A549 (cell line): ENCODE data around the gene DLG2. TPM values are rescaled to one million over a fixed set of nuclear protein-coding genes. Genes with fewer than 3 reads are reported as not detected.

Experiments used
- ATAC-seq, 2 experiments: fragments of 200-7000 bp in 1 of 2; fragments of >200 bp in 1 of 2; cut with Nextera tagmentation in 1 of 2; cut with Tn5 transposase in 1 of 2; 3 replicates each; pipeline versions ENCODE4 v1.8.0 to v1.9.1; 2018 to 2020; ENCODE audit warnings: mild to moderate bottlenecking in 1 of 2, moderate library complexity in 1 of 2
- CTCF ChIA-PET: fragments of 300-600 bp; sonication (Branson Sonifier 250); formaldehyde crosslinking; extraction: SDS; loops from one replicate; lab custom pipeline; 2021; ENCODE audit warnings: antibody characterized with exemption, inconsistent platforms; lab: Yijun Ruan, JAX
- POLR2A ChIA-PET: fragments of 350-600 bp; formaldehyde crosslinking; extraction: SDS; loops from one replicate; lab custom pipeline; 2021; ENCODE audit warnings: antibody characterized with exemption, inconsistent platforms; lab: Yijun Ruan, JAX
- DNase-seq, 2 experiments: peaks; one replicate each; pipeline versions ENCODE4 v3.0.0 to v3.0.0-alpha.2; 2011 to 2016; ENCODE audit warnings: low read depth in 1 of 2, low spot score in 1 of 2
- FAIRE-seq: peaks from 2 replicates; lab custom pipeline; 2011; peaks lifted over from hg19 to GRCh38; lab: Jason Lieb, UNC
- H3K27ac ChIP-seq, 2 experiments: fragments of >200 bp; sonication (Bioruptor Twin); formaldehyde crosslinking; 3 replicates each; pipeline ENCODE4 v1.5.1; 2016 to 2017
- H3K4me1 ChIP-seq: fragments of >200 bp; sonication (Bioruptor Twin); formaldehyde crosslinking; 3 replicates; pipeline ENCODE4 v1.6.1; 2016
- H3K4me2 ChIP-seq: fragments of >200 bp; sonication (Bioruptor Twin); formaldehyde crosslinking; 3 replicates; pipeline ENCODE4 v1.6.1; 2016
- H3K4me3 ChIP-seq: fragments of >200 bp; sonication (Bioruptor Twin); formaldehyde crosslinking; 3 replicates; pipeline ENCODE4 v1.5.1; 2016
- H3K9me3 ChIP-seq: fragments of >200 bp; sonication (Bioruptor Twin); formaldehyde crosslinking; 3 replicates; pipeline ENCODE4 v1.6.1; 2016
- CBX2 ChIP-seq: fragments of 200-600 bp; sonication (generic); IDR thresholded peaks from 2 replicates; pipeline ENCODE4 v1.6.1; 2016; ENCODE audit warnings: low read depth, mild to moderate bottlenecking, borderline replicate concordance
- CBX8 ChIP-seq: fragments of 200-600 bp; sonication (generic); IDR thresholded peaks from 2 replicates; pipeline ENCODE4 v1.6.1; 2016
- CEBPB ChIP-seq, 2 experiments: fragments of >200 bp in 1 of 2; sonication (Bioruptor Twin) in 1 of 2; formaldehyde crosslinking in 1 of 2; IDR thresholded peaks; 2 replicates each; pipeline ENCODE4 v1.6.1; 2012 to 2016
- CHD2 ChIP-seq: fragments of 150-350 bp; IDR thresholded peaks from 2 replicates; pipeline ENCODE4 v1.6.1; 2014; ENCODE audit warnings: low read length; ENCODE audit not compliant: partially characterized antibody
- EHF ChIP-seq: fragments of 250-450 bp; sonication (Bioruptor Pico); IDR thresholded peaks from 2 replicates; pipeline ENCODE4 v1.5.0; 2020; ENCODE audit warnings: mild to moderate bottlenecking
- FOSL2 ChIP-seq, 2 experiments: fragments of 450-650 bp in 1 of 2; fragments of >200 bp in 1 of 2; sonication (Bioruptor Twin) in 1 of 2; formaldehyde crosslinking; IDR thresholded peaks; 2 replicates each; pipeline versions ENCODE4 v1.5.0 to v1.6.1; 2016 to 2020; ENCODE audit warnings: mild to moderate bottlenecking in 1 of 2, moderate library complexity in 1 of 2
- FOXS1 ChIP-seq: fragments of 250-450 bp; sonication (Bioruptor Pico); IDR thresholded peaks from 2 replicates; pipeline ENCODE4 v1.5.0; 2020; ENCODE audit warnings: mild to moderate bottlenecking, moderate library complexity
- HDAC2 ChIP-seq: fragments of 200-600 bp; sonication (generic); IDR thresholded peaks from 2 replicates; pipeline ENCODE4 v1.6.1; 2016
- HOXA7 ChIP-seq: fragments of 250-450 bp; sonication (Bioruptor Pico); IDR thresholded peaks from 2 replicates; pipeline ENCODE4 v1.5.0; 2020; ENCODE audit warnings: mild to moderate bottlenecking, moderate library complexity
- JUN ChIP-seq, 2 experiments: fragments of >200 bp; sonication (Bioruptor Twin); formaldehyde crosslinking; IDR thresholded peaks; 2 replicates in 1 of 2; 3 replicates in 1 of 2; pipeline ENCODE4 v1.6.1; 2016 to 2017
- JUNB ChIP-seq: fragments of >200 bp; sonication (Bioruptor Twin); formaldehyde crosslinking; IDR thresholded peaks from 2 replicates; pipeline ENCODE4 v1.6.1; 2016
- KDM5A ChIP-seq: fragments of 200-600 bp; sonication (generic); IDR thresholded peaks from 2 replicates; pipeline ENCODE4 v1.6.1; 2016; ENCODE audit warnings: antibody characterized with exemption, mild to moderate bottlenecking
- NPAS2 ChIP-seq: fragments of 250-450 bp; sonication (Bioruptor Pico); IDR thresholded peaks from 2 replicates; pipeline ENCODE4 v1.8.0; 2022; ENCODE audit warnings: mild to moderate bottlenecking, moderate library complexity, borderline replicate concordance
- ZFP36 ChIP-seq: fragments of 450-650 bp; IDR thresholded peaks from 2 replicates; pipeline ENCODE4 v1.6.1; 2014; ENCODE audit warnings: borderline replicate concordance; ENCODE audit not compliant: partially characterized antibody
- ZNF302 ChIP-seq: fragments of 250-450 bp; sonication (Bioruptor Pico); IDR thresholded peaks from 2 replicates; pipeline ENCODE4 v1.9.0; 2021; ENCODE audit warnings: inconsistent platforms, mild to moderate bottlenecking, moderate library complexity
- WGBS: methylation state at CpG from one replicate; pipeline ENCODE4 v1.1.6; 2017; ENCODE audit errors: missing lambda C conversion rate; 5-methylcytosine and 5-hydroxymethylcytosine counted together
- polyA plus RNA-seq, 4 experiments: library from polyadenylated mRNA; depleted of rRNA in 3 of 4; stranded (reverse); fragments of >200 nt; fragmentation: RNase III in 1 of 4; extraction: RNeasy Plus Mini Kit Qiagen cat#74134 plus additional on column Dnase treatment in 1 of 4; gene quantifications; 2 replicates in 3 of 4; 3 replicates in 1 of 4; pipeline ENCODE4 v1.2.3, GENCODE V29; 2011 to 2017
- TF ChIP-seq, protein P1 (sequence below): fragments of 200-600 bp; sonication (generic); IDR thresholded peaks from 2 replicates; pipeline ENCODE4 v1.6.1; 2016; ENCODE audit warnings: antibody characterized with exemption, mild to moderate bottlenecking, moderate library complexity
- TF ChIP-seq, protein P2 (sequence below): fragments of >200 bp; sonication (Bioruptor Twin); formaldehyde crosslinking; IDR thresholded peaks from 3 replicates; pipeline ENCODE4 v1.6.1; 2016
- TF ChIP-seq, protein P3 (sequence below): IDR thresholded peaks from 2 replicates; pipeline ENCODE4 v1.6.1; 2012

The DLG2 gene
- polyA plus RNA-seq, 2 of the 4 experiments (the other 2 are of a cell fraction), result 0.26 to 0.79 TPM

DNA sequence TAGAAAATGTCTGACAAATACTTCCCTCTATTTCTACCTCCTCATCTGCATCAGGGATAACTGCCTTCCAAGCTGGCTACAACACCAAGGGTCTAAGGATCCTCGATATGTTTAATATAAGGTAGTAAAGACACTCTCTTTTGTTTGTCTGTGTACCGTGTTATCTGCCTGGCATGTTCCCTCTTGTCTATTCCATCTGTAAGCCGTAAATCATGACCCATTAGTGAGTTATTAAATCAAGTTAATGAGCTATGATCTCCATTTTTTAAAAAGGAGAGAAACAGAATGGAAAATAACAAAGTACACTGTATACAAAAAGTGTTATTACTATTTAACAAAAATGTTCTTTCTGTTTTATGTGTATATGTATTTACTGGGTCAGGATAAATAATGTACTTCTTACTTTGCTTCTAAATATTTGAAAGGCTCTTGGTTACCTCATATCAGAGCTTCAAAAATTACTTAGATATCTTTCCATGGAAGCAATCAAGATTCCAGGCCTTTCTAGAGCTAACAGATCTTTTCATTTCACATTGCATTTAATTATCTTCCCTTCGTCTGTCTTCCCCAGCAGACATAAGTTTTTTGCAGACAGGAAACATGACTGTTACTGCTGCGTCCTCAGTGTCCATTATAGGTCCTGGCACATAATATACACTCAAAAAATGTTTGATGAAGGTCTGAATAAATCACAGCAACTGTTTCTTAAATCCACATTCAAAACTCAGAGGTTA lies 1998.4 kb downstream of the DLG2 start (continued):
- TF ChIP-seq FOSL2 (IDR thresholded peaks at IDR 0.05) (no peak), FOSL2 (CRISPR knock-in tag; IDR thresholded peaks at IDR 0.05) (no peak), FOXS1 (no peak), CHD2 (no peak), CBX8 (no peak), HDAC2 (no peak), EHF (no peak)
- TF ChIP-seq, protein P1, sequence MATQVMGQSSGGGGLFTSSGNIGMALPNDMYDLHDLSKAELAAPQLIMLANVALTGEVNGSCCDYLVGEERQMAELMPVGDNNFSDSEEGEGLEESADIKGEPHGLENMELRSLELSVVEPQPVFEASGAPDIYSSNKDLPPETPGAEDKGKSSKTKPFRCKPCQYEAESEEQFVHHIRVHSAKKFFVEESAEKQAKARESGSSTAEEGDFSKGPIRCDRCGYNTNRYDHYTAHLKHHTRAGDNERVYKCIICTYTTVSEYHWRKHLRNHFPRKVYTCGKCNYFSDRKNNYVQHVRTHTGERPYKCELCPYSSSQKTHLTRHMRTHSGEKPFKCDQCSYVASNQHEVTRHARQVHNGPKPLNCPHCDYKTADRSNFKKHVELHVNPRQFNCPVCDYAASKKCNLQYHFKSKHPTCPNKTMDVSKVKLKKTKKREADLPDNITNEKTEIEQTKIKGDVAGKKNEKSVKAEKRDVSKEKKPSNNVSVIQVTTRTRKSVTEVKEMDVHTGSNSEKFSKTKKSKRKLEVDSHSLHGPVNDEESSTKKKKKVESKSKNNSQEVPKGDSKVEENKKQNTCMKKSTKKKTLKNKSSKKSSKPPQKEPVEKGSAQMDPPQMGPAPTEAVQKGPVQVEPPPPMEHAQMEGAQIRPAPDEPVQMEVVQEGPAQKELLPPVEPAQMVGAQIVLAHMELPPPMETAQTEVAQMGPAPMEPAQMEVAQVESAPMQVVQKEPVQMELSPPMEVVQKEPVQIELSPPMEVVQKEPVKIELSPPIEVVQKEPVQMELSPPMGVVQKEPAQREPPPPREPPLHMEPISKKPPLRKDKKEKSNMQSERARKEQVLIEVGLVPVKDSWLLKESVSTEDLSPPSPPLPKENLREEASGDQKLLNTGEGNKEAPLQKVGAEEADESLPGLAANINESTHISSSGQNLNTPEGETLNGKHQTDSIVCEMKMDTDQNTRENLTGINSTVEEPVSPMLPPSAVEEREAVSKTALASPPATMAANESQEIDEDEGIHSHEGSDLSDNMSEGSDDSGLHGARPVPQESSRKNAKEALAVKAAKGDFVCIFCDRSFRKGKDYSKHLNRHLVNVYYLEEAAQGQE, result no peak

DNA sequence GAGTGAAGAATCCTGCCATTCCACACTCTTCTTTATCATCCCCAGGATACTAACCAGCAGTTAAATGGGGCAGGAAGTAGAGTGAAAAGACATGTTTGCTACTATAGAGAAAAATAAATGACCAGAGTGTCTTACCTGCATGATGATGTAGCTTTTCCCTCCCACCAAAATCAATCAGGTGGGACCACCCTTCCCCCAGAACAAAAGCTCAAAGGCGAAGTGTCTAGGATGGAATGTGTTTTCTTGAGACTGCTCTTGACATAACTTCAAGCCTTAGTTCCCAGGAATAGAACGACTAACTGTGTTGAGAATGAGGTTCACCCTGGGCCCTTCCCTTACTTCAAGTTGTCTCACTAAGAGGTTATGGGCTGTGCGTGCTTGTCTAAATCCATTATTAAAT lies 2001.8 kb downstream of the DLG2 start:
- H3K27ac ChIP-seq, result no peak overlapping the region
- TF ChIP-seq, protein P2, sequence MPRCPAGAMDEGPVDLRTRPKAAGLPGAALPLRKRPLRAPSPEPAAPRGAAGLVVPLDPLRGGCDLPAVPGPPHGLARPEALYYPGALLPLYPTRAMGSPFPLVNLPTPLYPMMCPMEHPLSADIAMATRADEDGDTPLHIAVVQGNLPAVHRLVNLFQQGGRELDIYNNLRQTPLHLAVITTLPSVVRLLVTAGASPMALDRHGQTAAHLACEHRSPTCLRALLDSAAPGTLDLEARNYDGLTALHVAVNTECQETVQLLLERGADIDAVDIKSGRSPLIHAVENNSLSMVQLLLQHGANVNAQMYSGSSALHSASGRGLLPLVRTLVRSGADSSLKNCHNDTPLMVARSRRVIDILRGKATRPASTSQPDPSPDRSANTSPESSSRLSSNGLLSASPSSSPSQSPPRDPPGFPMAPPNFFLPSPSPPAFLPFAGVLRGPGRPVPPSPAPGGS, result no peak
- TF ChIP-seq JUNB, result no peak
- no peak for TF ChIP-seq HOXA7 (CRISPR knock-in tag)
- TF ChIP-seq JUN (IDR thresholded peaks at IDR 0.05), result no peak
- TF ChIP-seq ZFP36, result no peak
- no peak for TF ChIP-seq ZNF302 (CRISPR knock-in tag)
- TF ChIP-seq, protein P3, sequence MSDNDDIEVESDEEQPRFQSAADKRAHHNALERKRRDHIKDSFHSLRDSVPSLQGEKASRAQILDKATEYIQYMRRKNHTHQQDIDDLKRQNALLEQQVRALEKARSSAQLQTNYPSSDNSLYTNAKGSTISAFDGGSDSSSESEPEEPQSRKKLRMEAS, result no peak
- no peak for TF ChIP-seq NPAS2 (CRISPR knock-in tag)
- no peak for TF ChIP-seq FOSL2 (IDR thresholded peaks at IDR 0.05)
- TF ChIP-seq FOSL2 (CRISPR knock-in tag; IDR thresholded peaks at IDR 0.05), result no peak
- TF ChIP-seq, all 56 proteins: peak for 0
- ATAC-seq, result no peak
- 13% methylated on average over 3 of the region's 3 CpGs for WGBS
- POLR2A ChIA-PET, result no interaction called here
- Histone ChIP-seq H3K4me2 (no peak overlapping the region), H3K9me3 (no peaks in the 10 kb centered on the region), H3K4me1 (no peaks in the 10 kb centered on the region), H3K4me3 (no peak overlapping the region)
- FAIRE-seq, result no peak
- CTCF ChIA-PET, result no interaction called here
- DNase-seq, result no peak

DNA sequence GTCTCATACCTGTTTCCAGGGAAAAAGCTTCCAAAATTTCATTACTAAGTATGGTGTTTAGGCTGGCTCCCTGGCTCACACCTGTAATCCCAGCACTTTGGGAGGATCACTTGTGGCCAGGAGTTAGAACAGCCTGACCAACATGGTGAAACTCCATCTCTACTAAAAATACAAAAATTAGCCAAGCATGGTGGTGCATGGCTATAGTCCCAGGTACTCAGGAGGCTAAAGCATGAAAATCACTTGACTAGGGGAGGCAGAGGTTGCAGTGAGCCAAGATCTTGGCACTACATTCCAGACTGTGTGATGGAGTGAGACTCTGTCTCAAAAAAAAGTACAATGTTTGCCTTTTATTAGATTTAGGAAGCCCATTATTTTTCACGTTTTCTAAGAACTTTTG lies 2009.5 kb downstream of the DLG2 start:
- POLR2A ChIA-PET, result no interaction called here
- WGBS, result 0% methylated on average over 1 of the region's 1 CpG
- Histone ChIP-seq H3K9me3 (no peaks in the 10 kb centered on the region), H3K27ac (no peak overlapping the region)
- ATAC-seq, result no peak
- no peak for FAIRE-seq
- TF ChIP-seq CEBPB (IDR thresholded peaks at IDR 0.05), result no peak
- TF ChIP-seq, protein P3, result no peak
- TF ChIP-seq KDM5A, result no peak
- TF ChIP-seq CBX2, result no peak
- TF ChIP-seq, all 56 proteins: peak for 0
- no peak for DNase-seq
- Histone ChIP-seq H3K4me3 (no peak overlapping the region), H3K4me2 (no peak overlapping the region), H3K4me1 (no peaks in the 10 kb centered on the region)
- CTCF ChIA-PET, result no interaction called here
